NCI-H1417 treated with DMSO at 0.1 percent for 48 hours (cell line): ENCODE data around the gene NLE1.
"Not testable (repeated sequence)": the region's sequence is repeated elsewhere in the genome, so short reads cannot be mapped to it uniquely, and the experiment has no call there.

Experiments
- DNase-seq: peaks from one replicate; lab custom pipeline; 2025; lab: John Stamatoyannopoulos, UW

Gene NLE1

DNA sequence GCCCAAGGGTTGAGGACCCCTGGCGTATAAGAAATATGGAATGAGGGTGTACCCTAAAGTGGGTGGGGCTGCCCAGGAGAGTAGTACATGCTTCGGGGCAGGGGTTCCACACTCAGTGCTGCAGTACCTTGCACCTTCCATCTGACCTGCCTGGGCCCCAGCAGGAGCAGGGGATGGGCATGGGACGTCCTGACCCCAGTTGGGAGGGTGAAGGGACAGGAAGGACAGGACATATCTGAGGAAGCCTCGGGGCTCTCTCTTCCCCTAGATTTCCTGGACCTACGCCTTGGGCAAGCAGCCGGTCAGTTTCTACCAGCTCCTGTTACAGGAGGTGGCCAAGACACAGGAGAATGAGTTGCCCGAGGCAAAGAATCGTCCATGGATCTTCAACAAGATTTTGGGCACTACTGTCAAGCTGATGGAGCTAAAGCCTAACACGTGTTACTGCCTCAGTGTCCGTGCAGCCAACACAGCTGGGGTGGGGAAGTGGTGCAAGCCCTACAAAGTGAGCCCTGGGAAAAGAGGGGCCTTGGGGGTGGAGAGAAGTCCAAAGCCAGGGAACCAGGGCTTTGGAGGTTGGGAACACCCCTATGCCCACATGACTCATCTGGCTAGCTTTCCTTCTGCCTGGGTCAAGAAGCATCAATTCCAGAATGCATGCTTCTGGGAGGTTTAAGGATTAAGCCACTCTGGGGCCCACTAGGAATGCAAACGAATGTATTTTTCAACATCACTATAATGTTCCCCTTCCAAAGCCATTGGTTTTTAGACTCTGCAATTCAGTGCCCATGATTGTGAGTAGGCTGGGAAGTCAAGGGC is 12.7 kb downstream of the NLE1 start:
- DNase-seq = no peak

DNA sequence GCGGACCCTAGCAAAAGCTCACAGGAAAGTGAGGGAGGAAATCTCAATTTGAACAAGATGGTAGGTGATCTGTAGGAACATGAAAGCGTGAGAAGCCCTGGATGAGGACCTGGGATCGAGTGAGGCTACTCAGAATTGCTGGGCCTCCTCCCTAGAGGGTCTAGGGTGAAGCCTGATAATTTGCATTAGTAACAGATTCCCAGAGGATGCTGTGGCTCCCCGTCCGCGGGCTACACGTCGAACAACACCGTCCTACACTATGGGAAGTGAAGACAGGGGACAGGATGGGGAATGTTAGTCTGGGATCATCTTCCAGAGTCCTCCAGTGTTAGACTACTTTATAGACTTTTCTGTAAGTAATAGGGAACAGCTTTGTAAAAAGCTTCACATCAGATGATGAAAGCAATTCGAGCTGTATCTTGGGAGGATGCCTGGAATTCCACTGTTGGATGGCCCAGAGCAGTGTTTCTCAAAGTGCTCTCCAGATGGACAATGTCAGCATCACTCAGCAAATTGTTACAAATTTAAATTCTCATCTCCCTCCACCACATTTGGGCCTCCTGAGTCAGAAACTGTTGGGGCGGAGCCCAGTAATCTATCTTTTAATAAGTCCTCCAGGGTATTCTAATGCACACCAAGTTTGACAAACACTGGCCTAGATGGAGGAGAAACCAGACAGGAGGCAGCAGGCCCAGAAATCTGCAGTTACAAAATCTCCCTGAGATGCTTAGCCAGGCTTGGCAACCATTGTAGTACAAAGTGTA is 14.2 kb downstream of the NLE1 start:
- no peak for DNase-seq

- no peak for DNase-seq
These were observed 20.8 kb downstream of the NLE1 start, which contains the start of gene FNDC8 for GRCh38 chr17:35121315-35121714. FNDC8 (plus strand) TSS chr17:35121615; CDS start chr17:35121694, 79 bp downstream.

DNA sequence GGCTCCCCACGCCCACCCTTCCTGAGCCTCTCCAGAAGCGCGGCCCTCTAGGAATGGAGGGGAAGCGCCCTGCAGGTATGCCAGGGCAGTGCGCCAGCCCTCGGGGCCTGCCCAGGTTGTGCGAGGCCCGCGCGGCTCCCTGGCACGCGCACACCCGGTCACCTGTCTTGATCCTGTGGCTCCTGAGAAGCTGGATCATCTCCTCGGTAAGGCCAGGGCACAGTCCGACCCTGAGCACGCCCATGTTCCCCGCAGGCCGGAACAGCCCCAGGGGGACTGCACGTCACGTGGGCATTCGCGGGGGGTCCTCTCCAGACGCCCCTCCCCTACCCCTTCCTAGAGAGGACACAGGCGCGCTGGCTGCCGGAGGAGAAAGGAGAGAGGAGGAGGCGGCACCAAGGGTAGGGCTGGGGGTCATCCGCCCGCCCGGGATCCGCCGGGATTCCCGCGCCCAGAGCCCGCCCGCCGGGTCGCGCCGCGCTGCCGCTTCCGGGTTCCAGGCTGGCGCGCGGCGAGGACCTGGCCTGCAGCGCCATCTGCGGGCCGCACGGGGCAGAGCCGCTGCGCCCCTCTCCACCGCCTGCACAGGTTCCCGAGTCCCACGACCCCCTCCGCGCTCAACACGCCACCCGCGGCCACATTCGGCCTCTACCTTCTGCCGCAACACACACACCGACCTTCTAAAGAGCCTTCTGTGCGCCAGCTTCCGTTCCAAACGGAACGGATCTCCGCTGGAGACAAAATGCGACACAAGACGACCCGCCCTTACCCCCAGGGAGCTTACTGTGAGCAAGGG is 22.5 kb downstream of the NLE1 start, which contains the start of gene RAD51D:
Gene RAD51D, minus strand, starts transcription at position 491 of the 796 bp plus-strand sequence. Its CDS starts 247 bp downstream, at position 244.
- peak; percentile 45 for DNase-seq

DNA sequence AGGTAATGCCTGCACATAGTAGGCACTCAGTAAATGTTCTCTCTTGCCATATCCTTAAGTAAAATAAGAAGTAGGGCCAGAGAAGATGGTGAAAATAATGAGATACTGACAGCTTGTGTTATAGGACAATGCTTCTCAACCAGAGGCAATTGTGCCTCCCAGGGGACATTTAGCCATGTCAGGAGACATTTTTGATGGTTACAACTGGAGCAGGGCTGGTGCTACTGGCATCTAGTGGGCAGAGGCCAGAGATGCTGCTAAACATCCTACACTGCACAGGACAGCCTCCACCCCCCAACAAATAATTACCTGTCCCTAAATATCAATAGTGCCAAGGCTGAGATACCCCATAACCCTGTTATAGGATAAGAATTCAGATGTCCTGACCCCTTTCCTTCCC is 24.1 kb downstream of the NLE1 start:
- no peak for DNase-seq

- no peak for DNase-seq
These were observed 25.3 kb downstream of the NLE1 start for GRCh38 chr17:35116845-35117244.

DNA sequence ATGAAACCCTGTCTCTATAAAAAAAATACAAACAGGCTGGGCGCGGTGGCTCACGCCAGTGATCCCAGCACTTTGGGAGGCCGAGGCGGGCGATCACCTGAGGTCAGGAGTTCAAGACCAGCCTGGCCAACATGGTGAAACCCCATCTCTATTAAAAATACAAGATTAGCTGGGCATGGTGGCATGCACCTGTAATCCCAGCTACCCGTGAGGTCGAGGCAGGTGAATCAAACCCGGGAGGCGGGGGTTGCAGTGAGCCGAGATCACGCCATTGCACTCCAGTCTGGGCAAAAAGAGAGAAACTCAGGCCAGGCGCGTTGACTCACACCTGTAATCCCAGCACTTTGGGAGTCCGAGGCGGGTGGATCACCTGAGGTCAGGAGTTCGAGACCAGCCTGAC is 31.3 kb downstream of the NLE1 start:
- not testable (repeated sequence) for DNase-seq

GRCh38 chr17:35104844-35105450 is 37.2 kb downstream of the NLE1 start:
- DNase-seq = no peak

DNA sequence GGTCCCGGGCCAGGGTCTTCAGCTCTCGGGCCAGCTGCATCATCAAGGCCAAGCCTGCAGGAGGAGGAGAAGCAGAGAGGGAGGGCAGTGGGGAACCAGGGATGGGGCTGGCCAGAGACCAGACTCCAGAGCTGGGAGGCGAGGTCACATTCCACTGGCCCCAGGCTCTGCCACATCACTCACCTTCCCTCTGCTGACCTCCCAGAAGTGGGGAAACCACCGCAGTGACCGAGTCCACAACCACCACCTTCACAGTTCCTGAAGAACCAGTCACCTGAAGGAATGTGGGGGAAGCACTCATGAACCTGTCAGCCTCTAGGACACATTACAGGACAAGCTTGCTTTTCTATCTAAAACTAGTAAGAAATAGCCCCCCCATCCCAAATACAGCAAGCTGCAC is 38.8 kb downstream of the NLE1 start:
- no peak for DNase-seq

DNA sequence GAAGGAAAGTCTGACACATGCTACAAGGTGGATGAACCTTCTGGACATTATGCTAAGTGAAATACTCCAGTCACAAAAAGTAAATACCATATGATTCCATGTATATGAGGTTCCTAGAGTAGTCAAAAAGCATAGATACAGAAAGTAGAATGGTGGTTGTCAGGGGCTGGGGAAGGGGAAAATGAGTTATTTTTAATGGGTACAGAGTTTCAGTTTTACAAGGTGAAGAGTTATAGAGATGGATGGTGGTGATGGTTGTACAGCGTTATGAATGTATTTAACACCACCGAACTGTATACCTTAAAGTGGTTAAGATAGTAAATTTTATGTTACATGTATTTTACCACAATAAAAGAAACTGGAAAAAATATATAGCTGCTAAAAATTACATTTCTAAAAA is 40.4 kb downstream of the NLE1 start:
- DNase-seq = no peak

- DNase-seq = no peak
These were observed 41.1 kb downstream of the NLE1 start for GRCh38 chr17:35101036-35101435.

- peak; percentile 58 for DNase-seq
These were observed 42.2 kb downstream of the NLE1 start for GRCh38 chr17:35099908-35100307.

GRCh38 chr17:35097776-35098175 is 44.3 kb downstream of the NLE1 start:
- no peak for DNase-seq

- DNase-seq = no peak
These were observed 46.4 kb downstream of the NLE1 start for GRCh38 chr17:35095741-35096140.

DNA sequence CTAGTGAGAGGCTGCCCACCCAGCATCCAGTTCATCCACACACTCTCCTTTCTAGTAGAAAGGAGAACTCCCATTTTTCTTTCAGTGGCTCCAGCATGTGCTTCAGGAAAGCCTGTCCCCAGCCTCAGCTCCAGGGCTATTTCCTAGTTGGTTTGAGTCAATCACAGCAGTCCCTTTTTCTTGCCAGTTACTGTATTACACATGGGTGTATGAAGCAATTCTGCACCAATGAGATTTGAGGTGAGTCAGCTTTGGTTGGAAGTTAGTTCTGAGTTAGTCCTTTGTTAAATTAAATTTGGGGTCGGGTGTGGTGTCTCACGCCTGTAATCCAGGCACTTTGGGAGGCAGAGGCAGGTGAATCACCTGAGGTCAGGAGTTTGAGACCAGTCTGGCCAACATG is 47.2 kb downstream of the NLE1 start:
- DNase-seq = no peak

DNA sequence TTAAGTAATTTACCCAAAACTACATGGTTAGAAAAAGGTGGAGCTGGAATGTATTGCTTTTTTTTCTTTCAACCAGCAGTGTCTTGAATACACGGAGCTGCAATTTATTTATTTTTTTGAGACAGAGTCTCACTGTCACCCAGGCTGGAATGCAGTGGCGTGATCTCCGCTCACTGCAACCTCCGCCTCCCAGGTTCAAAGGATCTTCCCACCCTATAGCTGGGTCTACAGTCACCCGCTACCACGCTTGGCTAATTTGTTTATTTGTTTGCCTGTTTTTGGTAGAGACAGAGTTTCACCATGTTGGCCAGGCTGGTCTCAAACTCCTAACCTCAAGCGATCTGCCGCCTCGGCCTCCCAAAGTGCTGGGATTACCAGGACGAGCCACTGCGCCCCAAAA is 51.4 kb downstream of the NLE1 start:
- DNase-seq = not testable (repeated sequence)

DNA sequence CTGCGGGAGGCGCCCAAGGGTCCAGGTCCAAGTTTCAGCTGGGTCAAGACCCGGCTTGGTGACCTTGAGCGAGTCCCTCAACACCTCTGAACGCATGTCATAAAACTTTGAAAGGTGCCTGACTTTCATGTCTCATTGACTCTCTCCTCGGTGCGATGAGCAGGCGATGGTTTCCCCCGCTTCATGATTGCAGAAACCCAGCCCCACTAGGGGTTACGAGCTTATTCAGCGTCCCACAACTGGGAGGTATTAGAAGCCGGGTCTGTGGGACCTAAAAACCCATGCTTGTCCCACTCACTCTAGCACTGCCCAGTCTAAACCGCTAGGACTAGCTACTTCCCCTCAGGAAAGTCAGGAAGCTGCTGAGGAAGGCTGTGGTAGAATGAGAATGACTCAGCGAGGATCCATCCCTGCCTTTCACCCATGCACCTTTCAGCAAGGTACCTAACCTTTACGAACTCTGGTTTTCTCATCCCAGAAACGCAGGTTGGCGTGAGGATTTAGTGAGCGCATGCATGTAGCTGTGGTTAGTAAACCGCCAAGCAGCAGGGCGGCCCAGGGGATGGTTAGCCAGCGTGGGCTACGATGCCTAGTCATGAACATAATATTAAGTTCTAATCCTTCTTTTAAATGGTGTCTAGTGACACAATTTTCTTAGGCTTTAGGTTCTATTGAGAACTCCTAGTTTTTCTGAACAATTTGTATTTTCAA is 52.4 kb downstream of the NLE1 start:
- DNase-seq = no peak

- peak; percentile 59 for DNase-seq
These were observed 53.1 kb downstream of the NLE1 start for GRCh38 chr17:35088881-35089585.

DNA sequence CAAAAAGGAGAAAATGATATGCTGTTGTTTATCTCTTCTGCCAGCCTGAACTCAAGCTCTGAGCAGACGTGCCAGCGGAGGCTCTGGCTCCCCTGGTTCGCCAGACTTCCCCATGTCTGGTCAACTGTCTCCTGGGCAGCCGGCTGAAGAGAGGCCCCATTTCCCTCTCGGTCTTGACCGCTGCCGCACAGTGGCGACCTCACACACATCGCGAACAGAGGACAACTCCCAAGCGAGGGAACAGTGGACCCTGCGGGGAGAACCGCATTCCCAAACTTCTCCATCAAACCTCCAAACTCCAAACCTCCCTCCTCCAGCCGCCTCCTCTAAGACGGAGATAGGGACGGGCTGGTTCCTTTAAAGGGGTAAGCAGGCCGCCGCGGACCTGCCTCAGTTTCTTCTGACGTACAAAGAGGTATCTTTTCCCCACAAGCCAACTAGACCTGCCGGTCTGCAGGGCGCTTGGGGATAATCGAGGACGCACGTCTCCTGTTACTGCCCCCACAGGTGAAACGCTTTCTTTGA is 53.7 kb downstream of the NLE1 start:
- no peak for DNase-seq

GRCh38 chr17:35087731-35088355 is 54.3 kb downstream of the NLE1 start:
- no peak for DNase-seq
